Measurements from ENCODE around the gene ASB4. TPM values are rescaled to one million over a fixed set of nuclear protein-coding genes. Genes with fewer than 3 reads are reported as not detected.

Gene ASB4
- total RNA-seq, 4 donors from 2014 or later = 1.3 TPM; not detected in 3

DNA sequence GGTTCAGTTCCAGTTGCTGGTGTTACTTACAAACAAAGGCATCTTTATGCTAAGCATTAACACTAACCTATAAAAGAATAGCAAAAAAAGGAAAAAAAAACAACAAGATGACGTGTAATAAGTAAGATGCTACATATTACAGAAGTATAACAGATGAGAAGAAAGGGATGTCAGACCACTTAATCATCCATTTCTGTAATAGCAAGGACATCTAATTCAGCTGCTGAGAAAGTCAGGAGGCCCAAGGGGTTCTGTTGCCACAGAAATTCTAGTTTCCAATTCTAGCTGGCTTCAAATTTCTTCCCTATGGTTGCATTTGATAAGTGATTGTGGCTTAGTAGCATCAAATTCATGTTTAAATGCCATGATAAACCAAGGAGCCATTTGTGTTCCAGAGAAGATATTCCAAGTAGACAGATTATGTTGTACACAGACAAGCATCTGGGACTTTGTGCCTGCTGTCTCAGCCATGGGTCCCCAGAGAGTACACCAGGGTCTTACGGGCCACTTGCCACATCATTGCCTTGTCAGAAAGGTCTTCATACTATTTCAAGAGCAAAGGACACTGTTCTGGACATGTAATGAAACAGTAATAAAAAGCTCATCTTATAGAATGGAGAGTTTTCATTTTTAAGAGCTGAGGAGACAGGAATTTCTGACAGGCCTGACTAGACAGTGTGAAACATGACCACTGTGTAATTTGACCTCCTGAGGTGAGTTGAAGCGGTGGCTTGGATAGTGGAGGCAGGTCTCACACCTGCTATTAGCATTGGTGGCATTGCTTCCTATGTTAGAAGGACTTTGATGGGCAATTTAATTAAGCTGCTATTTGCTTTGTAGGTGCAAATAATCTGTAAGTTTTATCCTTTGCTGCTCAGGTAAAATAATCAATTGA lies 4.2 kb upstream of the ASB4 start:
- no peaks in the 10 kb centered on the region for H3K9me3 ChIP-seq
- no peak overlapping the region for H3K27ac ChIP-seq
- no peak overlapping the region for H3K4me3 ChIP-seq
- no peaks in the 10 kb centered on the region for H3K4me1 ChIP-seq
- H3K36me3 ChIP-seq = no peaks in the 10 kb centered on the region
- no peak for DNase-seq
- TF ChIP-seq, protein P1, sequence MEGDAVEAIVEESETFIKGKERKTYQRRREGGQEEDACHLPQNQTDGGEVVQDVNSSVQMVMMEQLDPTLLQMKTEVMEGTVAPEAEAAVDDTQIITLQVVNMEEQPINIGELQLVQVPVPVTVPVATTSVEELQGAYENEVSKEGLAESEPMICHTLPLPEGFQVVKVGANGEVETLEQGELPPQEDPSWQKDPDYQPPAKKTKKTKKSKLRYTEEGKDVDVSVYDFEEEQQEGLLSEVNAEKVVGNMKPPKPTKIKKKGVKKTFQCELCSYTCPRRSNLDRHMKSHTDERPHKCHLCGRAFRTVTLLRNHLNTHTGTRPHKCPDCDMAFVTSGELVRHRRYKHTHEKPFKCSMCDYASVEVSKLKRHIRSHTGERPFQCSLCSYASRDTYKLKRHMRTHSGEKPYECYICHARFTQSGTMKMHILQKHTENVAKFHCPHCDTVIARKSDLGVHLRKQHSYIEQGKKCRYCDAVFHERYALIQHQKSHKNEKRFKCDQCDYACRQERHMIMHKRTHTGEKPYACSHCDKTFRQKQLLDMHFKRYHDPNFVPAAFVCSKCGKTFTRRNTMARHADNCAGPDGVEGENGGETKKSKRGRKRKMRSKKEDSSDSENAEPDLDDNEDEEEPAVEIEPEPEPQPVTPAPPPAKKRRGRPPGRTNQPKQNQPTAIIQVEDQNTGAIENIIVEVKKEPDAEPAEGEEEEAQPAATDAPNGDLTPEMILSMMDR (IDR thresholded peaks at IDR 0.05) = no peak
- TF ChIP-seq POLR2A (IDR thresholded peaks at IDR 0.05) = no peak
- H3K27me3 ChIP-seq = no peaks in the 10 kb centered on the region

DNA sequence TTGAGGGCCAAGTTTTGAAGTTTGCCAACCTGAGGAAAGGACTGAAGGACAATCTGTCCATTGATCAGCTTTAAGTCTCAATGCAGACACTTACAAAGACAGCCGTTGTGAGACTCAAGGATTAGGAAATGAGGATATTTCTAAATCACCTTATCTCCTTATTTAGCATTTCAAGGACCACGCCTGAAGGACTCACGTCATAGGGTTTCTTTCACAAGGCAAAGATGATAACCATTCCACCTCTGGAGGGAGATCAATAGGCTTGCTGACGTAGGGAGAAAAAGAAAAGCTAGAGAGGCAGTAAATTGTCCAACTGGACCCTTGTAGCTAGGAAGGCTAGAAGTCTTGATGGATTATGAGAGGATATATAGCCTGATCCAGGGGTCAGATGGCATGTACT lies 3.3 kb upstream of the ASB4 start:
- no peak for TF ChIP-seq POLR2A (IDR thresholded peaks at IDR 0.05)
- TF ChIP-seq, protein P1 (IDR thresholded peaks at IDR 0.05) = no peak
- Histone ChIP-seq H3K27me3 (no peaks in the 10 kb centered on the region), H3K36me3 (no peaks in the 10 kb centered on the region), H3K4me3 (no peak overlapping the region), H3K4me1 (no peaks in the 10 kb centered on the region), H3K27ac (no peak overlapping the region), H3K9me3 (no peaks in the 10 kb centered on the region)
- no peak for DNase-seq

GRCh38 chr7:95490231-95490762 lies 4.6 kb downstream of the ASB4 start:
- Histone ChIP-seq H3K27me3 (no peaks in the 10 kb centered on the region), H3K36me3 (no peaks in the 10 kb centered on the region), H3K4me1 (no peaks in the 10 kb centered on the region), H3K4me3 (no peak overlapping the region), H3K9me3 (no peaks in the 10 kb centered on the region), H3K27ac (no peak overlapping the region)
- DNase-seq = no peak
- no peak for TF ChIP-seq POLR2A (IDR thresholded peaks at IDR 0.05)
- TF ChIP-seq, protein P1 (IDR thresholded peaks at IDR 0.05) = no peak

DNA sequence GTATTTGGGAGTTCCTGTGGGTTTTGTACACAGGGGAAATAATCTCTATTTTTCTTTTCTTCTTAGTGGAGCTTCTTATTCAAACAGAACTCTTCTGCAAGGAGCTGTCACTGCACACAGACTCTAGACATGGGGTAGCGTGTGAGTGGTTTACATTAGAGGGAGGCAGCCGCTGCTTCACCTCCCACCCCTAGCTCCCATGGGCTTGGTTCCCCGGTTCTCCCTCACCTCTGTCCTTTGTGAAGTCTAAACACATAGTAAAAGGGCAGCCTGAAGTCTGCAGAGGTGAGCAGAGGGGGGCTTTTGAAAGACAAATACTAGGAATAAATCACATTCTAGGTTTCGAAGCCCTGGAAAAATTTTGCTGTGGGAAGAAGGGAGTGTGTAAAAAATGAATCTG lies 5.5 kb downstream of the ASB4 start:
- Histone ChIP-seq H3K27ac (no peak overlapping the region), H3K4me1 (no peaks in the 10 kb centered on the region), H3K36me3 (no peaks in the 10 kb centered on the region), H3K4me3 (no peak overlapping the region), H3K27me3 (no peaks in the 10 kb centered on the region), H3K9me3 (no peaks in the 10 kb centered on the region)
- TF ChIP-seq, protein P1 (IDR thresholded peaks at IDR 0.05) = no peak
- no peak for TF ChIP-seq POLR2A (IDR thresholded peaks at IDR 0.05)
- DNase-seq = no peak

GRCh38 chr7:95491634-95492314 lies 6.0 kb downstream of the ASB4 start:
- Histone ChIP-seq H3K4me1 (no peaks in the 10 kb centered on the region), H3K27ac (no peak overlapping the region), H3K9me3 (no peaks in the 10 kb centered on the region), H3K27me3 (no peaks in the 10 kb centered on the region), H3K36me3 (no peaks in the 10 kb centered on the region), H3K4me3 (no peak overlapping the region)
- no peak for TF ChIP-seq POLR2A (IDR thresholded peaks at IDR 0.05)
- TF ChIP-seq, protein P1 (IDR thresholded peaks at IDR 0.05) = no peak
- DNase-seq = no peak
